Ureter (tissue), 1 donor: ENCODE measurements around the gene SLAMF6. TPM values are rescaled to one million over a fixed set of nuclear protein-coding genes. Genes with fewer than 3 reads are reported as not detected.

Experiments
- DNase-seq: peaks from one replicate; pipeline ENCODE4 v3.0.0-alpha.2; 2020; ENCODE audit warnings: low spot score
- total RNA-seq: library from RNA; stranded (reverse); gene quantifications from one replicate; pipeline ENCODE4 v1.2.4, GENCODE V29; 2023
- donor health status: DM: yes; HTN: yes; CAD: no.

Gene SLAMF6
- total RNA-seq, 1 donor from 2014 or later, result 3.0 TPM

GRCh38 chr1:160467576-160467975 lies 55.5 kb downstream of the SLAMF6 start:
- no peak for DNase-seq

GRCh38 chr1:160466961-160467360 lies 56.1 kb downstream of the SLAMF6 start:
- no peak for DNase-seq

GRCh38 chr1:160465123-160465522 lies 57.9 kb downstream of the SLAMF6 start:
- no peak for DNase-seq

- DNase-seq, result no peak
Observed at GRCh38 chr1:160460683-160461287, 62.3 kb downstream of the SLAMF6 start.

GRCh38 chr1:160460214-160460642 lies 62.8 kb downstream of the SLAMF6 start:
- DNase-seq, result no peak

- no peak for DNase-seq
Observed at GRCh38 chr1:160459687-160460086, 63.4 kb downstream of the SLAMF6 start.

GRCh38 chr1:160459056-160459455 lies 64.0 kb downstream of the SLAMF6 start:
- DNase-seq, result no peak

GRCh38 chr1:160455153-160455517 lies 67.9 kb downstream of the SLAMF6 start:
- no peak for DNase-seq

GRCh38 chr1:160454371-160455152 lies 68.5 kb downstream of the SLAMF6 start:
- DNase-seq, result no peak

- no peak for DNase-seq
Observed at GRCh38 chr1:160453443-160453842, 69.6 kb downstream of the SLAMF6 start.

- no peak for DNase-seq
Observed at GRCh38 chr1:160451859-160452232, 71.2 kb downstream of the SLAMF6 start.

GRCh38 chr1:160451119-160451858 lies 71.8 kb downstream of the SLAMF6 start:
- DNase-seq, result no peak

- DNase-seq, result no peak
Observed at GRCh38 chr1:160449494-160449893, 73.6 kb downstream of the SLAMF6 start.

- no peak for DNase-seq
Observed at GRCh38 chr1:160446945-160447600, 76.0 kb downstream of the SLAMF6 start.

- DNase-seq, result no peak
Observed at GRCh38 chr1:160439718-160440117, 83.3 kb downstream of the SLAMF6 start.

- DNase-seq, result no peak
Observed at GRCh38 chr1:160438935-160439334, 84.1 kb downstream of the SLAMF6 start.

- DNase-seq, result no peak
Observed at GRCh38 chr1:160438317-160438918, 84.6 kb downstream of the SLAMF6 start.

GRCh38 chr1:160437432-160438316 lies 85.4 kb downstream of the SLAMF6 start:
- no peak for DNase-seq

- no peak for DNase-seq
Observed at GRCh38 chr1:160436966-160437365, 86.1 kb downstream of the SLAMF6 start.
